ENCODE measurements around the gene NGEF.

DNA sequence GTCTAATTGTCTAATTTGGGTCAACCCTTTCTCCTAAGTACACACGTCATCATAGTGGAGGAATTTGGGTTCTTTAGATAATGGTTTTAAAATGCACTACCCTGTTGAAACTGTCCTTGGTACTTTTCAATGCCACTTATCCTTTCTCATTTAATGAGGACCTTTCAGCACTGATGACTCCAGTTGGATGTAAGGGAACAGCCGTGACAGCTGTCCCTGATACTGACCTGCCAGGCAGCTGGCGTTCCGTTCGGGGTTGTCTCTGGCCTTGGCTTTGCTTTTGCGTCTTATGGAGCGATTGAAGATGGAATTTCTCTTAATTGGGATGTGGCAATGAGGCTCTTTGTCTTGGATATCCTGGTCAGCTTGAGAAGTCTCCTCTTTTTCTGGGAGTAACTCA lies 38.7 kb downstream of the NGEF start:
- TF ChIP-seq, protein P1, sequence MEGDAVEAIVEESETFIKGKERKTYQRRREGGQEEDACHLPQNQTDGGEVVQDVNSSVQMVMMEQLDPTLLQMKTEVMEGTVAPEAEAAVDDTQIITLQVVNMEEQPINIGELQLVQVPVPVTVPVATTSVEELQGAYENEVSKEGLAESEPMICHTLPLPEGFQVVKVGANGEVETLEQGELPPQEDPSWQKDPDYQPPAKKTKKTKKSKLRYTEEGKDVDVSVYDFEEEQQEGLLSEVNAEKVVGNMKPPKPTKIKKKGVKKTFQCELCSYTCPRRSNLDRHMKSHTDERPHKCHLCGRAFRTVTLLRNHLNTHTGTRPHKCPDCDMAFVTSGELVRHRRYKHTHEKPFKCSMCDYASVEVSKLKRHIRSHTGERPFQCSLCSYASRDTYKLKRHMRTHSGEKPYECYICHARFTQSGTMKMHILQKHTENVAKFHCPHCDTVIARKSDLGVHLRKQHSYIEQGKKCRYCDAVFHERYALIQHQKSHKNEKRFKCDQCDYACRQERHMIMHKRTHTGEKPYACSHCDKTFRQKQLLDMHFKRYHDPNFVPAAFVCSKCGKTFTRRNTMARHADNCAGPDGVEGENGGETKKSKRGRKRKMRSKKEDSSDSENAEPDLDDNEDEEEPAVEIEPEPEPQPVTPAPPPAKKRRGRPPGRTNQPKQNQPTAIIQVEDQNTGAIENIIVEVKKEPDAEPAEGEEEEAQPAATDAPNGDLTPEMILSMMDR (IDR thresholded peaks at IDR 0.05): no peak
- no peak for TF ChIP-seq POLR2A (IDR thresholded peaks at IDR 0.05)
